Endothelial cell of umbilical vein (primary cell): Measurements from ENCODE around the gene PNKP. TPM values are rescaled to one million over a fixed set of nuclear protein-coding genes. Genes with fewer than 3 reads are reported as not detected.

Source experiments
- BruUV-seq: library from RNA; stranded (reverse); fragments of 400-500 nt; replicated peaks from 2 replicates; lab custom pipeline; 2021; lab: Mats Ljungman, UMichigan
- CTCF ChIA-PET: fragments of 300-600, 350-600 bp; sonication (Branson Sonifier 250); formaldehyde crosslinking; loops from one replicate; lab custom pipeline; 2021; ENCODE audit warnings: antibody characterized with exemption, inconsistent platforms; lab: Charles Lee
- POLR2A ChIA-PET: fragments of 300-600, 350-600 bp; sonication (Branson Sonifier 250); formaldehyde crosslinking; loops from one replicate; lab custom pipeline; 2021; ENCODE audit warnings: antibody characterized with exemption, inconsistent platforms; lab: Charles Lee
- DNase-seq: peaks from one replicate; pipeline ENCODE4 v3.0.0-alpha.2; 2011; ENCODE audit warnings: low read depth, low spot score
- FAIRE-seq: peaks from 2 replicates; lab custom pipeline; 2011; peaks lifted over from hg19 to GRCh38; lab: Jason Lieb, UNC
- H2AFZ ChIP-seq: 2 replicates; pipeline ENCODE4 v1.6.0; 2012; ENCODE audit warnings: low read depth, low read length, control low read depth, inconsistent platforms
- H3K27ac ChIP-seq: 2 replicates; pipeline ENCODE4 v1.5.1; 2011; ENCODE audit warnings: low read depth, mild to moderate bottlenecking, control low read depth, low read length, moderate library complexity; ENCODE audit not compliant: insufficient read depth
- H3K27me3 ChIP-seq, 2 experiments: 2 replicates each; pipeline versions ENCODE4 v1.6.0 to v1.6.1; 2011; ENCODE audit warnings: low read length in 2 of 2, mixed read lengths in 1 of 2; ENCODE audit not compliant: control insufficient read depth in 2 of 2, insufficient read depth in 2 of 2
- H3K36me3 ChIP-seq, 2 experiments: 2 replicates in 1 of 2; 3 replicates in 1 of 2; pipeline ENCODE4 v1.5.1; 2011; ENCODE audit warnings: low read length in 2 of 2, mild to moderate bottlenecking in 1 of 2, moderate library complexity in 1 of 2; ENCODE audit not compliant: control insufficient read depth in 2 of 2, insufficient read depth in 2 of 2; ENCODE audit errors: extremely low read depth in 1 of 2
- H3K4me1 ChIP-seq: 3 replicates; pipeline ENCODE4 v1.5.1; 2011; ENCODE audit warnings: mild to moderate bottlenecking, low read length; ENCODE audit not compliant: control insufficient read depth, insufficient read depth; ENCODE audit errors: extremely low read depth
- H3K4me2 ChIP-seq: 2 replicates; pipeline ENCODE4 v1.6.1; 2011; ENCODE audit warnings: low read length, control low read depth, mixed read lengths; ENCODE audit not compliant: insufficient read depth
- H3K4me3 ChIP-seq, 3 experiments: fragments of 200-600 bp in 1 of 3; sonication (generic), shearing (Covaris generic) in 1 of 3; replicated peaks in 1 of 3; 2 replicates each; pipeline ENCODE4 v1.5.1; 2011 to 2016; ENCODE audit warnings: control low read depth in 3 of 3, low read length in 3 of 3, mild to moderate bottlenecking in 2 of 3, inconsistent platforms in 1 of 3, low read depth in 1 of 3, moderate library complexity in 1 of 3; ENCODE audit not compliant: insufficient read depth in 1 of 3
- H3K79me2 ChIP-seq: 2 replicates; pipeline ENCODE4 v1.6.0; 2012; ENCODE audit warnings: low read length, inconsistent platforms; ENCODE audit not compliant: control insufficient read depth, insufficient read depth
- H3K9ac ChIP-seq: replicated peaks from 2 replicates; pipeline ENCODE3; 2011; ENCODE audit warnings: low read length, control low read depth; ENCODE audit not compliant: insufficient read depth; ENCODE audit errors: extremely low read depth
- H3K9me1 ChIP-seq: replicated peaks from 3 replicates; pipeline ENCODE4 v1.6.0; 2011; ENCODE audit warnings: mild to moderate bottlenecking, low read length; ENCODE audit not compliant: control insufficient read depth, insufficient read depth; ENCODE audit errors: extremely low read depth
- H3K9me3 ChIP-seq: replicated peaks from 2 replicates; pipeline ENCODE4 v1.5.1; 2012; ENCODE audit warnings: low read length, inconsistent platforms; ENCODE audit not compliant: control insufficient read depth, insufficient read depth
- H4K20me1 ChIP-seq: replicated peaks from 2 replicates; pipeline ENCODE3; 2011; ENCODE audit warnings: mild to moderate bottlenecking, low read length; ENCODE audit not compliant: control insufficient read depth, insufficient read depth; ENCODE audit errors: extremely low read depth
- EZH2 ChIP-seq: IDR thresholded peaks from 2 replicates; pipeline ENCODE4 v1.6.1; 2012; ENCODE audit warnings: borderline replicate concordance, low read depth, mild to moderate bottlenecking, moderate library complexity, low read length, inconsistent platforms; ENCODE audit not compliant: severe bottlenecking
- FOS ChIP-seq: IDR thresholded peaks from 2 replicates; pipeline ENCODE4 v1.6.1; 2011; ENCODE audit warnings: mild to moderate bottlenecking, low read length, moderate library complexity, borderline replicate concordance; ENCODE audit not compliant: insufficient read depth
- GATA2 ChIP-seq: IDR thresholded peaks from 2 replicates; pipeline ENCODE4 v1.7.0; 2011; ENCODE audit warnings: low read depth, mild to moderate bottlenecking, moderate library complexity, mixed read lengths, low read length; ENCODE audit not compliant: insufficient read length, insufficient read depth
- JUN ChIP-seq: IDR thresholded peaks from 2 replicates; pipeline ENCODE4 v1.6.1; 2011; ENCODE audit warnings: borderline replicate concordance, low read depth; ENCODE audit not compliant: insufficient read length, insufficient read depth
- MYC ChIP-seq: IDR thresholded peaks from one replicate; pipeline ENCODE4 v1.6.1; 2011; ENCODE audit warnings: mild to moderate bottlenecking, low read depth, low read length
- POLR2A ChIP-seq: IDR thresholded peaks from 2 replicates; pipeline ENCODE4 v1.6.1; 2012; ENCODE audit warnings: low read depth, mild to moderate bottlenecking, control low read depth, low read length
- POLR2AphosphoS5 ChIP-seq: IDR thresholded peaks from 2 replicates; pipeline ENCODE4 v1.6.1; 2012; ENCODE audit warnings: low read depth, mild to moderate bottlenecking, control low read depth, low read length, moderate library complexity; ENCODE audit not compliant: insufficient read depth
- dilution Hi-C: fragments of 300-500 bp; cut with MboI; formaldehyde crosslinking; loops from one replicate; pipeline ENCODE4 v1.15.0; 2019; ENCODE audit warnings: low sequenced_read_pairs; ENCODE audit not compliant: extremely low pct_ligation_motif_present
- intact Hi-C: fragments of 100-400 bp; cut with micrococcal nuclease; formaldehyde crosslinking; loops from one replicate; pipeline ENCODE4 v1.10.0; 2022
- polyA plus RNA-seq, 4 experiments: library from polyadenylated mRNA; depleted of rRNA in 3 of 4; stranded (reverse) in 3 of 4; unstranded in 1 of 4; fragments of >200 nt; gene quantifications; 2 replicates each; pipeline versions ENCODE4 v1.2.1 to v1.2.3, GENCODE V29; 2011 to 2012; ENCODE audit warnings: missing spikeins in 1 of 4
- total RNA-seq: library from RNA; stranded (reverse); gene quantifications from 2 replicates; pipeline ENCODE4 v1.2.3, GENCODE V29; 2021
- TF ChIP-seq, protein P1 (sequence below): IDR thresholded peaks from 2 replicates; pipeline ENCODE4 v1.6.1; 2011; ENCODE audit not compliant: insufficient read depth, insufficient read length
- TF ChIP-seq, protein P2 (sequence below), 2 donors: IDR thresholded peaks; 1 replicate in 1 of 2; 2 replicates in 1 of 2; pipeline ENCODE4 v1.5.1; 2011; ENCODE audit warnings: low read length in 2 of 2, mild to moderate bottlenecking in 2 of 2, moderate library complexity in 2 of 2, control low read depth in 1 of 2, inconsistent platforms in 1 of 2, low read depth in 1 of 2; ENCODE audit not compliant: insufficient read depth in 1 of 2; ENCODE audit errors: extremely low read depth in 1 of 2

PNKP gene
- total and polyA plus RNA-seq, 2 donors (not counting 3 experiments of a cell fraction or from before 2014, with no cell fraction given) = 39.4 to 112 TPM

DNA sequence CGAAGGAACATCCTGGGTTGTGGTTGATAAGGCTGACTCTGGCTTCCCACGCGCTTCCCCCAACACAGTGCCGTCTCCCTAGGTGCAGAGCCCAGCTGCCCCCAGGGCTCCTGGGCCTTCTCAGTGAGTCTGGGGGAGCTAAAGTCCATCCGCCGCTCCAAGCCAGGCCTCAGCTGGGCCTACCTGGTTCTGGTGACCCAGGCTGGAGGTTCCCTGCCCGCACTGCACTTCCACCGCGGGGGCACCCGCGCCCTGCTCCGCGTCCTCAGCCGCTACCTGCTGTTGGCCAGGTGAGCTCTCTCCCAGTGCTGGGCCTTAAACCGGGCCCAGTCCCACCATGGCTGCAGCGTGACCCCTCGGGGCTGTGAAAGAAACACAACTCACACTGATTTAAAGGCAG lies 13.8 kb upstream of the PNKP start:
- TF ChIP-seq POLR2AphosphoS5 (no peak), POLR2A (no peak), EZH2 (no peak), MYC (no peak), FOS (no peak), GATA2 (no peak), JUN (no peak)
- TF ChIP-seq, protein P1, sequence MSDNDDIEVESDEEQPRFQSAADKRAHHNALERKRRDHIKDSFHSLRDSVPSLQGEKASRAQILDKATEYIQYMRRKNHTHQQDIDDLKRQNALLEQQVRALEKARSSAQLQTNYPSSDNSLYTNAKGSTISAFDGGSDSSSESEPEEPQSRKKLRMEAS = no peak
- TF ChIP-seq, protein P2, sequence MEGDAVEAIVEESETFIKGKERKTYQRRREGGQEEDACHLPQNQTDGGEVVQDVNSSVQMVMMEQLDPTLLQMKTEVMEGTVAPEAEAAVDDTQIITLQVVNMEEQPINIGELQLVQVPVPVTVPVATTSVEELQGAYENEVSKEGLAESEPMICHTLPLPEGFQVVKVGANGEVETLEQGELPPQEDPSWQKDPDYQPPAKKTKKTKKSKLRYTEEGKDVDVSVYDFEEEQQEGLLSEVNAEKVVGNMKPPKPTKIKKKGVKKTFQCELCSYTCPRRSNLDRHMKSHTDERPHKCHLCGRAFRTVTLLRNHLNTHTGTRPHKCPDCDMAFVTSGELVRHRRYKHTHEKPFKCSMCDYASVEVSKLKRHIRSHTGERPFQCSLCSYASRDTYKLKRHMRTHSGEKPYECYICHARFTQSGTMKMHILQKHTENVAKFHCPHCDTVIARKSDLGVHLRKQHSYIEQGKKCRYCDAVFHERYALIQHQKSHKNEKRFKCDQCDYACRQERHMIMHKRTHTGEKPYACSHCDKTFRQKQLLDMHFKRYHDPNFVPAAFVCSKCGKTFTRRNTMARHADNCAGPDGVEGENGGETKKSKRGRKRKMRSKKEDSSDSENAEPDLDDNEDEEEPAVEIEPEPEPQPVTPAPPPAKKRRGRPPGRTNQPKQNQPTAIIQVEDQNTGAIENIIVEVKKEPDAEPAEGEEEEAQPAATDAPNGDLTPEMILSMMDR (IDR thresholded peaks at IDR 0.05; ENCODE audit: extremely low read depth in 1 of 2, insufficient read depth in 1 of 2, low read depth in 1 of 2, low read length in 2 of 2) = no peak
- Histone ChIP-seq H3K4me2 (no peak overlapping the region), H3K36me3 (peaks cover 18 to 45% of the 10 kb centered on the region in 2 experiments), H3K9ac (no peak overlapping the region), H3K79me2 (no peaks in the 10 kb centered on the region), H3K9me1 (no peaks in the 10 kb centered on the region), H4K20me1 (no peaks in the 10 kb centered on the region), H3K4me1 (peaks cover 7% of the 10 kb centered on the region), H3K9me3 (no peaks in the 10 kb centered on the region), H2AFZ (no peak overlapping the region), H3K27me3 (no peaks in the 10 kb centered on the region), H3K4me3 (no peak overlapping the region), H3K27ac (no peak overlapping the region)
- FAIRE-seq (no peak), DNase-seq (no peak)
- no TSS peak for BruUV-seq
- intact Hi-C loops = no loop called here
- dilution Hi-C loops = no loop called here
- ChIA-PET POLR2A (no interaction called here), CTCF (interaction anchor here (0.9 kb wide), 1 partner anchor 10 kb away, joined by 3 read pairs; no protein-coding TSS in a partner anchor)
